ENCODE results near the gene MDN1.

Gene MDN1, protein sequence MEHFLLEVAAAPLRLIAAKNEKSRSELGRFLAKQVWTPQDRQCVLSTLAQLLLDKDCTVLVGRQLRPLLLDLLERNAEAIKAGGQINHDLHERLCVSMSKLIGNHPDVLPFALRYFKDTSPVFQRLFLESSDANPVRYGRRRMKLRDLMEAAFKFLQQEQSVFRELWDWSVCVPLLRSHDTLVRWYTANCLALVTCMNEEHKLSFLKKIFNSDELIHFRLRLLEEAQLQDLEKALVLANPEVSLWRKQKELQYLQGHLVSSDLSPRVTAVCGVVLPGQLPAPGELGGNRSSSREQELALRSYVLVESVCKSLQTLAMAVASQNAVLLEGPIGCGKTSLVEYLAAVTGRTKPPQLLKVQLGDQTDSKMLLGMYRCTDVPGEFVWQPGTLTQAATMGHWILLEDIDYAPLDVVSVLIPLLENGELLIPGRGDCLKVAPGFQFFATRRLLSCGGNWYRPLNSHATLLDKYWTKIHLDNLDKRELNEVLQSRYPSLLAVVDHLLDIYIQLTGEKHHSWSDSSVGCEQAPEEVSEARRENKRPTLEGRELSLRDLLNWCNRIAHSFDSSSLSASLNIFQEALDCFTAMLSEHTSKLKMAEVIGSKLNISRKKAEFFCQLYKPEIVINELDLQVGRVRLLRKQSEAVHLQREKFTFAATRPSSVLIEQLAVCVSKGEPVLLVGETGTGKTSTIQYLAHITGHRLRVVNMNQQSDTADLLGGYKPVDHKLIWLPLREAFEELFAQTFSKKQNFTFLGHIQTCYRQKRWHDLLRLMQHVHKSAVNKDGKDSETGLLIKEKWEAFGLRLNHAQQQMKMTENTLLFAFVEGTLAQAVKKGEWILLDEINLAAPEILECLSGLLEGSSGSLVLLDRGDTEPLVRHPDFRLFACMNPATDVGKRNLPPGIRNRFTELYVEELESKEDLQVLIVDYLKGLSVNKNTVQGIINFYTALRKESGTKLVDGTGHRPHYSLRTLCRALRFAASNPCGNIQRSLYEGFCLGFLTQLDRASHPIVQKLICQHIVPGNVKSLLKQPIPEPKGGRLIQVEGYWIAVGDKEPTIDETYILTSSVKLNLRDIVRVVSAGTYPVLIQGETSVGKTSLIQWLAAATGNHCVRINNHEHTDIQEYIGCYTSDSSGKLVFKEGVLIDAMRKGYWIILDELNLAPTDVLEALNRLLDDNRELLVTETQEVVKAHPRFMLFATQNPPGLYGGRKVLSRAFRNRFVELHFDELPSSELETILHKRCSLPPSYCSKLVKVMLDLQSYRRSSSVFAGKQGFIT (N-terminal part only)

GRCh38 chr6:89819336-89820130 lies at the start of gene MDN1:
Gene MDN1, minus strand, starts transcription at chr6:89819794. Its CDS starts 187 bp downstream, at chr6:89819607.
- TF ChIP-seq CTCF (IDR thresholded peaks at IDR 0.05) (no peak), ZFX (IDR thresholded peaks at IDR 0.05; ENCODE audit: borderline replicate concordance) (no peak)
- peak within 1 kb of the TSS; percentile 82 for H3K27ac ChIP-seq

DNA sequence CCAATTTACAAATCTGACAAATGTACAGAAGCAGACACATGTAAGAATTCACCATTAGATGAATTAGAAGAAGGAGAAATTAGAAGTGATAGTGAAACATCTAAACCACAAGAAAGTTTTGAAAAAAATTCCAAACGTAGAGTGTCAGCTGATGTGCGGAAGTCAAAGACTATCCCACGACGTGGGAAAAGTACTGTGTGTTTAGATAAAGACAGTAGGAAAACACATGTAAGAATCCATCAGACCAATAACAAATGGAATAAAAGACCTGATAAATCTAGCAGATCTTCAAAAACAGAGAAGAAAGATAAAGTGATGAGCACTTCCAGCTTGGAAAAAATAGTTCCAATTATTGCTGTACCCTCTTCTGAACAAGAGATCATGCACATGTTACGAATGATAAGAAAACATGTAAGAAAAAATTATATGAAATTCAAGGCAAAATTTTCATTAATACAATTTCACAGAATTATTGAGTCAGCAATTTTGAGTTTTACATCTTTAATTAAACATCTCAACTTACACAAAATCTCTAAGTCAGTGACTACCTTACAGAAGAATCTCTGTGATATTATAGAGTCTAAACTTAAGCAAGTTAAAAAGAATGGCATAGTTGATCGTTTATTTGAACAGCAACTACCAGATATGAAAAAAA lies 46.6 kb upstream of the MDN1 start:
- no peak for TF ChIP-seq ZFX (IDR thresholded peaks at IDR 0.05; ENCODE audit: borderline replicate concordance)
- TF ChIP-seq CTCF (IDR thresholded peaks at IDR 0.05) = no peak
- H3K27ac ChIP-seq = no peak overlapping the region

GRCh38 chr6:89862698-89863097 lies 43.1 kb upstream of the MDN1 start:
- TF ChIP-seq ZFX (IDR thresholded peaks at IDR 0.05; ENCODE audit: borderline replicate concordance) = no peak
- no peak for TF ChIP-seq CTCF (IDR thresholded peaks at IDR 0.05)
- no peak overlapping the region for H3K27ac ChIP-seq

- no peak overlapping the region for H3K27ac ChIP-seq
- no peak for TF ChIP-seq ZFX (IDR thresholded peaks at IDR 0.05; ENCODE audit: borderline replicate concordance)
- no peak for TF ChIP-seq CTCF (IDR thresholded peaks at IDR 0.05)
These were observed 42.7 kb upstream of the MDN1 start for GRCh38 chr6:89862273-89862672.

DNA sequence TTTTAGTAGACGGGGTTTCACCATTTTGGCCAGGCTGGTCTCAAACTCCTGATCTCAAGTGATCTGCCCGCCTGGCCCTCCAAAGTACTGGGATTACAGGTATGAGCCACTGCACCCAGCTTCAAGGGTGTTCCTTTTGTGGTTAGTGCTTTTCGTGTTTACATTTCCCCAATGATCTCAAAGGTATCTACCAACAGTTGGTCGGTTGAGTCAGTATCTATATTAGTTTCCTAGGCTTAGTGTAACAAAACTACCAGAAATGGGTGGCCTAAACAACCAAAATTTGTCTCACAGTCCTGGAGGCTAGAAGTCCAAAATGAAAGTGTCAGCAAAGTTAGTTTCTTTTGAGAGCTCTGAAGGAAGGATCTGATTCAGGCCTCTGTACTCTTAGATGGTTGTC lies 40.1 kb upstream of the MDN1 start:
- TF ChIP-seq CTCF (IDR thresholded peaks at IDR 0.05) = no peak
- TF ChIP-seq ZFX (IDR thresholded peaks at IDR 0.05; ENCODE audit: borderline replicate concordance) = no peak
- H3K27ac ChIP-seq = no peak overlapping the region

DNA sequence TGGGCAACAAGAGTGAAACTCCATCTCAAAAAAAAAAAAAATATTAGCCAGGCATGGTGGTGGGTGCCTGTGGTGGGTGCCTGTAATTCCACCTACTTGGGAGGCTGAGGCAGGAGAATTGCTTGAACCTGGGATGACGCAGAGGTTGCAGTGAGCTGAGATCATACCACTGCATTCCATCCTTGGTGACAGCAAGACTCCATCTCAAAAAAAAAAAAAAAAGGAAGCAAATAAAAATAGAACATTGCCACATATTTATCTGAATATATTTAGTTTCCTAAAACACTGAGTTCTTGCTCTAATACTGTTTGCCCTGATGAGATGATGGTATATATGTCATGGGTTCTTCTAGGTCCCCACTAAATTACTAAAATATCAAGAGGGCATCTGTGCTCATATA lies 38.4 kb upstream of the MDN1 start:
- H3K27ac ChIP-seq = no peak overlapping the region
- no peak for TF ChIP-seq ZFX (IDR thresholded peaks at IDR 0.05; ENCODE audit: borderline replicate concordance)
- TF ChIP-seq CTCF (IDR thresholded peaks at IDR 0.05) = no peak

All from 22Rv1 (cell line).